Suprapubic skin (tissue), 3 donors: Measurements from ENCODE around the gene ATM.

Experiments
- CTCF ChIP-seq, 2 donors: fragments of 200-600 bp in 1 of 2; fragments of 450-650 bp in 1 of 2; sonication (generic) in 1 of 2; IDR thresholded peaks; one replicate each; pipeline ENCODE4 v1.5.1; 2016 to 2019; ENCODE audit warnings: antibody characterized with exemption in 2 of 2, mild to moderate bottlenecking in 1 of 2, moderate library complexity in 1 of 2
- POLR2A ChIP-seq, 2 donors: fragments of 450-650 bp; IDR thresholded peaks; one replicate each; pipeline ENCODE4 v1.6.1; 2017; ENCODE audit warnings: antibody characterized with exemption in 2 of 2, mild to moderate bottlenecking in 2 of 2, moderate library complexity in 2 of 2

- TF ChIP-seq CTCF (IDR thresholded peaks at IDR 0.05) = no peak
- no peak for TF ChIP-seq POLR2A (IDR thresholded peaks at IDR 0.05)
These were observed 64.1 kb downstream of the ATM start for GRCh38 chr11:108286956-108287355.
